ENCODE data around the gene TMEM114. TPM values are rescaled to one million over a fixed set of nuclear protein-coding genes. Genes with fewer than 3 reads are reported as not detected.
"Not testable (repeated sequence)": the region's sequence is repeated elsewhere in the genome, so short reads cannot be mapped to it uniquely, and the experiment has no call there.

Gene TMEM114
- total RNA-seq, 1 experiment from 2014 or later = not detected

DNA sequence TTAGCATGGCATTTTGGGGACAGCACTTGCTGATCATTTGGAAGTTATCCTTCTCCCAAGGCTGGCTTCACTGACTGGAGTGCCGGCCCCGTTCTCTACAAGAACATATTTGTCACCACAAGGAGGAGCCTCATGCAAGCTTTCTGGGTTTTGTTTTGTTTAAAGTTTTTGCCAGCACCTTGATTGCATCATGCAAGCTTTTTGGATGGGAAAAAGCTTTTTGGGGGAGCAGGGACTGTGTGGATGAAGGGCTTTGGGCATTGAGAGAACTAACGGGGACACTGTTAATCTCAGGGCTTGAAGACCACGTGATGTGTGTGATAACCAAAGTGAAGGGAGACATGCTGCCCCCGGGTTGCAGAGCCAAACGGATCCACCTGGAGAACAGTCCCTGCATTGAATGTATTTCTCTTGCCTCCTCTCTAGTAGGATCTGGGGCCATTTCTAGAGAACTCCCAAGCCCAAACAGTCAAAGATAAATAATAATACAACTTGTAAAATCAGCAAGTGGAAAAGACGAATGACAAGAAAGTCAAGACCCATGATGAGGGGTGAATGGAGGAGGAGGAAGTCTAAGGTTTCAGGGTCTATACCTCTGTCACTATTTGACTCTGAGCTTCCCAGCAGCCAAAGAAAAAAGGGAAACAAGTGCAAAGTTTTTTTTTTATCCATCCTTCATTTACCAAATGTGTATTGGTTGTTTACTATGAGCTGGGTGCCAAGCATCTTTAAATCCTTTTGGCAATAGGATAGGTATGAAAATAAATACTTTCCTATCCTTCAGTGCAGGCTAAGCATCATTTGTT, 17.2 kb downstream of the TMEM114 start:
- peak overlapping the region; percentile 45 for H3K27ac Mint-ChIP-seq (ENCODE audit: unreplicated experiment)
- DNase-seq = peak; percentile 53
- intact Hi-C loops (cut with micrococcal nuclease; ENCODE audit: unreplicated experiment) = no loop called here
- no peaks in the 10 kb centered on the region for H3K9me3 Mint-ChIP-seq (ENCODE audit: low read depth, unreplicated experiment)
- CTCF ChIA-PET = interaction anchor here (0.6 to 1.4 kb wide), 5 partner anchors 11 to 436 kb away, joined by 3 to 4 read pairs (median 3); no protein-coding TSS in a partner anchor
- H3K36me3 Mint-ChIP-seq (ENCODE audit: insufficient read depth, unreplicated experiment) = no peaks in the 10 kb centered on the region
- H3K4me3 Mint-ChIP-seq (ENCODE audit: low read depth, unreplicated experiment) = no peak overlapping the region
- peak; percentile 49 for TF ChIP-seq CTCF (IDR thresholded peaks at IDR 0.05; ENCODE audit: unreplicated experiment)
- H3K27me3 Mint-ChIP-seq (ENCODE audit: unreplicated experiment) = peaks cover 34% of the 10 kb centered on the region
- no TSS peak for BruUV-seq (replicated peaks)
- peaks cover 30% of the 10 kb centered on the region for H3K4me1 Mint-ChIP-seq (ENCODE audit: low read depth, unreplicated experiment)

DNA sequence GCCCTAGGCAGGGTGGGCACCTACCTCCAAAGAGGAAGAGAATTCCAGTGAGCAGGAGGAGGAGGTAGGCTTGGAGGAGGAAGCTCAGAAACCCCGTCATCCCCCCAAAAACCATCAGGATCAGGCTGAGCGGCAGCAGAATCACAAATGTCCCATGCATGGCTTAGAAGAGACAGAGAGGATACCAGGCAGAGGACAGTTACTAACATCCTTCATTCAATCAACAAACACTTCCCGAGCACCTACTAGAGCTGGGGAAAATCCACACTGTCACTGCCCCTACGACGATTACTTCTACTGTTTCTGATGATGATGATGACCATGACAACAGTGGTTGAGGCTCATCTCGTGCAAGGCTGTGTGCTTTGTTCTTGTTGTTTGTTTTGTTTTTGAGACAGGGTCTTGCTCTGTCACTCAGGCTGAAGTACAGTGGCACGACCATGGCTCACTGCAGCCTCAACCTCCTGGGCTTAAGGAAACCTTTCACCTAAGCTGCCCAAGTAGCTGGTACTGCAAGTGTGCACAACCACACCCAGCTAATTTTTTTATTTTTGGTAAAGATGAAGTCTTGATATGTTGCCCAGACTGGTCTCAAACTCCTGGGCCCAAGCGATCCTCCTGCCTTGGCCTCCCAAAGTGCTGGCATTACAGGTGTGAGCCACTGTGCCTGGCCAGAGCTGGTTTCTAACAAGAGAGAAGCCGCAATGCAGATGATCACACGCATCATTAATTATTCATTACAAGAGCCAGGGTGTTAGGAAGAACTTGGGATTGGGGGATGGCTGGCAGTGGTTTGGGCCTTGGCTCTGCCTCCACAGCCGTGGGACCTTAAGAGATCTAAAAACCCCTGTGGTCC, 18.0 kb downstream of the TMEM114 start:
- no peak for TF ChIP-seq CTCF (IDR thresholded peaks at IDR 0.05; ENCODE audit: unreplicated experiment)
- CTCF ChIA-PET = interaction anchor here (0.6 to 1.4 kb wide), 5 partner anchors 63 to 461 kb away, joined by 3 to 5 read pairs (median 3); no protein-coding TSS in a partner anchor
- intact Hi-C loops (cut with micrococcal nuclease; ENCODE audit: unreplicated experiment) = no loop called here
- H3K4me1 Mint-ChIP-seq (ENCODE audit: low read depth, unreplicated experiment) = peaks cover 30% of the 10 kb centered on the region
- peaks cover 26% of the 10 kb centered on the region for H3K27me3 Mint-ChIP-seq (ENCODE audit: unreplicated experiment)
- H3K27ac Mint-ChIP-seq (ENCODE audit: unreplicated experiment) = peak overlapping the region; percentile 45
- no TSS peak for BruUV-seq (replicated peaks)
- no peak for DNase-seq
- no peak overlapping the region for H3K4me3 Mint-ChIP-seq (ENCODE audit: low read depth, unreplicated experiment)
- H3K9me3 Mint-ChIP-seq (ENCODE audit: low read depth, unreplicated experiment) = no peaks in the 10 kb centered on the region
- no peaks in the 10 kb centered on the region for H3K36me3 Mint-ChIP-seq (ENCODE audit: insufficient read depth, unreplicated experiment)

- CTCF ChIA-PET = interaction anchor here (0.7 kb wide), 1 partner anchor 90 kb away, joined by 4 read pairs; no protein-coding TSS in a partner anchor
- Mint-ChIP-seq H3K27me3 (ENCODE audit: unreplicated experiment) (peaks cover 14% of the 10 kb centered on the region), H3K36me3 (ENCODE audit: insufficient read depth, unreplicated experiment) (no peaks in the 10 kb centered on the region), H3K9me3 (ENCODE audit: low read depth, unreplicated experiment) (no peaks in the 10 kb centered on the region), H3K4me3 (ENCODE audit: low read depth, unreplicated experiment) (no peak overlapping the region), H3K4me1 (ENCODE audit: low read depth, unreplicated experiment) (peaks cover 30% of the 10 kb centered on the region), H3K27ac (ENCODE audit: unreplicated experiment) (peak overlapping the region; percentile 37)
- DNase-seq = peak; percentile 45
- no TSS peak for BruUV-seq (replicated peaks)
- TF ChIP-seq CTCF (IDR thresholded peaks at IDR 0.05; ENCODE audit: unreplicated experiment) = no peak
- intact Hi-C loops (cut with micrococcal nuclease; ENCODE audit: unreplicated experiment) = loop anchor here (1.0 to 2.0 kb wide), 2 partner anchors 84 to 310 kb away; no protein-coding TSS in a partner anchor
Observed at GRCh38 chr16:8571061-8571596, 19.2 kb downstream of the TMEM114 start.

GRCh38 chr16:8570393-8570792, 19.9 kb downstream of the TMEM114 start:
- H3K4me1 Mint-ChIP-seq (ENCODE audit: low read depth, unreplicated experiment) = peaks cover 30% of the 10 kb centered on the region
- BruUV-seq (replicated peaks); H3K36me3 Mint-ChIP-seq (ENCODE audit: insufficient read depth, unreplicated experiment); DNase-seq; H3K27ac Mint-ChIP-seq (ENCODE audit: unreplicated experiment); H3K9me3 Mint-ChIP-seq (ENCODE audit: low read depth, unreplicated experiment); H3K4me3 Mint-ChIP-seq (ENCODE audit: low read depth, unreplicated experiment); H3K27me3 Mint-ChIP-seq (ENCODE audit: unreplicated experiment): not testable (repeated sequence)
- intact Hi-C loops (cut with micrococcal nuclease; ENCODE audit: unreplicated experiment) = loop anchor here (2.0 kb wide), 1 partner anchor 310 kb away; no protein-coding TSS in a partner anchor
- CTCF ChIA-PET = interaction anchor here (0.5 to 0.8 kb wide), 2 partner anchors 232 to 293 kb away, joined by 3 read pairs; no protein-coding TSS in a partner anchor
